ENCODE data around the gene NCEH1. TPM values are rescaled to one million over a fixed set of nuclear protein-coding genes. Genes with fewer than 3 reads are reported as not detected.

The NCEH1 gene
- total RNA-seq, 2 donors from 2014 or later, result 14.1 to 16.5 TPM

GRCh38 chr3:172700936-172701455 lies 9.9 kb downstream of the NCEH1 start:
- Histone ChIP-seq H3K4me3 (ENCODE audit: low read length) (no peak overlapping the region), H3K36me3 (ENCODE audit: control insufficient read depth, insufficient read depth, low read length) (no peaks in the 10 kb centered on the region), H3K27me3 (ENCODE audit: control insufficient read depth, insufficient read depth, low read length, poor library complexity, severe bottlenecking) (no peaks in the 10 kb centered on the region), H3K9ac (ENCODE audit: extremely low read depth, low read length, poor library complexity, severe bottlenecking) (no peak overlapping the region), H3K4me1 (ENCODE audit: control insufficient read depth, insufficient read depth, low read length) (no peaks in the 10 kb centered on the region), H3K27ac (ENCODE audit: low read depth, low read length) (no peak overlapping the region), H3K9me3 (ENCODE audit: control insufficient read depth, low read length) (no peaks in the 10 kb centered on the region)
- H3K27ac Mint-ChIP-seq, result no peak overlapping the region
- no peak overlapping the region for H3K4me3 Mint-ChIP-seq
- no peak for DNase-seq
- TF ChIP-seq, protein P1, sequence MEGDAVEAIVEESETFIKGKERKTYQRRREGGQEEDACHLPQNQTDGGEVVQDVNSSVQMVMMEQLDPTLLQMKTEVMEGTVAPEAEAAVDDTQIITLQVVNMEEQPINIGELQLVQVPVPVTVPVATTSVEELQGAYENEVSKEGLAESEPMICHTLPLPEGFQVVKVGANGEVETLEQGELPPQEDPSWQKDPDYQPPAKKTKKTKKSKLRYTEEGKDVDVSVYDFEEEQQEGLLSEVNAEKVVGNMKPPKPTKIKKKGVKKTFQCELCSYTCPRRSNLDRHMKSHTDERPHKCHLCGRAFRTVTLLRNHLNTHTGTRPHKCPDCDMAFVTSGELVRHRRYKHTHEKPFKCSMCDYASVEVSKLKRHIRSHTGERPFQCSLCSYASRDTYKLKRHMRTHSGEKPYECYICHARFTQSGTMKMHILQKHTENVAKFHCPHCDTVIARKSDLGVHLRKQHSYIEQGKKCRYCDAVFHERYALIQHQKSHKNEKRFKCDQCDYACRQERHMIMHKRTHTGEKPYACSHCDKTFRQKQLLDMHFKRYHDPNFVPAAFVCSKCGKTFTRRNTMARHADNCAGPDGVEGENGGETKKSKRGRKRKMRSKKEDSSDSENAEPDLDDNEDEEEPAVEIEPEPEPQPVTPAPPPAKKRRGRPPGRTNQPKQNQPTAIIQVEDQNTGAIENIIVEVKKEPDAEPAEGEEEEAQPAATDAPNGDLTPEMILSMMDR (conservative IDR thresholded peaks at IDR 0.05), result no peak
- H3K27me3 Mint-ChIP-seq (ENCODE audit: insufficient read depth), result no peaks in the 10 kb centered on the region
- no peaks in the 10 kb centered on the region for H3K9me3 Mint-ChIP-seq
- peaks cover 1% of the 10 kb centered on the region for H3K4me1 Mint-ChIP-seq
- no peaks in the 10 kb centered on the region for H3K36me3 Mint-ChIP-seq (ENCODE audit: low read depth)
- WGBS, 2 experiments (ENCODE audit: insufficient coverage in 1 of 2, insufficient read length in 1 of 2), result 94% methylated on average over 1 of the region's 1 CpG; no CpG with 5 or more reads in 1 of the 2 experiments

DNA sequence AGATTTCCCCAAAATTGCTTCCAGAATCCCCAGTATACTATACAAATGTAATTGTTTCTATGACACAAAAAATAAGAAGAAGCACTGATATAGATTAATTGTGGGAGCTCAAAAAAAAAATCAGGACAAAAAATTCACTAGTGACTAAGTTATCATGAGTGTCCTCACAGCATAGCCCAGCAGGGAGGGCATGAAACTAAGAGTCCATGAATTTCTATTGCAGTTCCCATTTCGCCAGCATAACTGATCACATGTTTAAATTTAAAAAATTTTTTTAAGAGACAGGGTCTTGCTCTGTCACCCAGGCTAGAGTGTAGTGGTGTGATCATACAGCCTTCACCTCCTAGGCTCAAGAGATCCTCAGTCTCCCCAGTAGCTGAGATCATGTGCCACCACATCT lies 10.6 kb downstream of the NCEH1 start:
- Mint-ChIP-seq H3K4me1 (peaks cover 2% of the 10 kb centered on the region), H3K9me3 (no peaks in the 10 kb centered on the region), H3K4me3 (no peak overlapping the region), H3K27ac (no peak overlapping the region), H3K36me3 (ENCODE audit: low read depth) (no peaks in the 10 kb centered on the region), H3K27me3 (ENCODE audit: insufficient read depth) (no peaks in the 10 kb centered on the region)
- Histone ChIP-seq H3K4me3 (ENCODE audit: low read length) (no peak overlapping the region), H3K9me3 (ENCODE audit: control insufficient read depth, low read length) (no peaks in the 10 kb centered on the region), H3K4me1 (ENCODE audit: control insufficient read depth, insufficient read depth, low read length) (no peaks in the 10 kb centered on the region), H3K9ac (ENCODE audit: extremely low read depth, low read length, poor library complexity, severe bottlenecking) (no peak overlapping the region), H3K36me3 (ENCODE audit: control insufficient read depth, insufficient read depth, low read length) (no peaks in the 10 kb centered on the region), H3K27me3 (ENCODE audit: control insufficient read depth, insufficient read depth, low read length, poor library complexity, severe bottlenecking) (no peaks in the 10 kb centered on the region), H3K27ac (ENCODE audit: low read depth, low read length) (no peak overlapping the region)
- no peak for DNase-seq
- 80 to 93% methylated on average over 1 of the region's 1 CpG for WGBS, 2 experiments (ENCODE audit: insufficient coverage in 1 of 2, insufficient read length in 1 of 2)
- TF ChIP-seq, protein P1 (conservative IDR thresholded peaks at IDR 0.05), result no peak

DNA sequence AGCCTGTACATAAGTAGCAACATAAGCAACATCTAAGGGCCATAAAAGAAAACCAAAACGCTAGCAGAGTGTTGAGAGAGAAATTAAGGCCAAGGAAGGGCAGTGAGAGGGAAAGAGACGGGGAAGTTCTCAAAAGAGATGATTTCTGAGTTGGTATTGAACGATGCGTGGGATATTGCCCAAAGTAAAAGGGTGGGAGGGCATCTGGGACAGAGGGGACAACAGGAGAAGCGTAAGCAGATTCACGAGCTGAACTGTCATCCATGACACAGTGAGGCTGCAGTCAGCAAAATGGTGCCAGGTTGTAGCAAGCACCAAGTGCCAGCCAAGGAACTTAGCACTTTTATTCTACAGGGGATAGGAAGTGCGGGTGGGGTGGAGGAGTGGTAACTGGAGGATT lies 11.8 kb downstream of the NCEH1 start:
- H3K9me3 Mint-ChIP-seq, result no peaks in the 10 kb centered on the region
- Histone ChIP-seq H3K9me3 (ENCODE audit: control insufficient read depth, low read length) (no peaks in the 10 kb centered on the region), H3K9ac (ENCODE audit: extremely low read depth, low read length, poor library complexity, severe bottlenecking) (no peak overlapping the region), H3K27me3 (ENCODE audit: control insufficient read depth, insufficient read depth, low read length, poor library complexity, severe bottlenecking) (no peaks in the 10 kb centered on the region), H3K27ac (ENCODE audit: low read depth, low read length) (no peak overlapping the region), H3K4me1 (ENCODE audit: control insufficient read depth, insufficient read depth, low read length) (no peaks in the 10 kb centered on the region), H3K36me3 (ENCODE audit: control insufficient read depth, insufficient read depth, low read length) (no peaks in the 10 kb centered on the region), H3K4me3 (ENCODE audit: low read length) (no peak overlapping the region)
- no peak for DNase-seq
- H3K27me3 Mint-ChIP-seq (ENCODE audit: insufficient read depth), result no peaks in the 10 kb centered on the region
- 93 to 94% methylated on average over 7 of the region's 7 CpGs for WGBS, 2 experiments (ENCODE audit: insufficient coverage in 1 of 2, insufficient read length in 1 of 2)
- TF ChIP-seq, protein P1 (conservative IDR thresholded peaks at IDR 0.05), result no peak
- H3K36me3 Mint-ChIP-seq (ENCODE audit: low read depth), result no peaks in the 10 kb centered on the region
- no peak overlapping the region for H3K27ac Mint-ChIP-seq
- peaks cover 2% of the 10 kb centered on the region for H3K4me1 Mint-ChIP-seq
- no peak overlapping the region for H3K4me3 Mint-ChIP-seq

Measured in endodermal cell (in vitro differentiated cells).